Measurements from ENCODE around the gene CPA2. TPM values are rescaled to one million over a fixed set of nuclear protein-coding genes. Genes with fewer than 3 reads are reported as not detected.
"Not testable (repeated sequence)": the region's sequence is repeated elsewhere in the genome, so short reads cannot be mapped to it uniquely, and the experiment has no call there.

The CPA2 gene
- total and polyA plus RNA-seq, 11 donors, result 0.17 to 1.1 (median 0.79) TPM; not detected in 6

- Histone ChIP-seq H3K36me3 (no peaks in the 10 kb centered on the region), H3K27ac (no peak overlapping the region), H3K9me3 (peaks cover 0 to 2% (median 0%) of the 10 kb centered on the region in 12 donors), H3K27me3 (no peaks in the 10 kb centered on the region), H3K4me1 (no peaks in the 10 kb centered on the region), H3K4me3 (no peak overlapping the region)
- 81 to 89% (median 83%) methylated on average over 6 of the region's 6 CpGs for WGBS, 4 donors
- intact Hi-C loops (cut with DNase I), result no loop called here
- TF ChIP-seq CTCF (IDR thresholded peaks at IDR 0.05), result no peak
- TF ChIP-seq POLR2A (IDR thresholded peaks at IDR 0.05), result no peak
- ATAC-seq (no peak), DNase-seq (no peak)
Observed at GRCh38 chr7:130309986-130310385, 43.3 kb downstream of the CPA2 start.

- ATAC-seq (no peak), DNase-seq (no peak)
- peaks cover 0 to 2% (median 0%) of the 10 kb centered on the region in 12 donors for H3K9me3 ChIP-seq
- 60 to 72% (median 63%) methylated on average over 6 of the region's 6 CpGs for WGBS, 4 donors
- no peak overlapping the region for H3K4me3 ChIP-seq
- no peaks in the 10 kb centered on the region for H3K27me3 ChIP-seq
- no peaks in the 10 kb centered on the region for H3K36me3 ChIP-seq
- H3K27ac ChIP-seq, result no peak overlapping the region
- intact Hi-C loops (cut with DNase I), result no loop called here
- H3K4me1 ChIP-seq, result no peaks in the 10 kb centered on the region
- no peak for TF ChIP-seq POLR2A (IDR thresholded peaks at IDR 0.05)
- TF ChIP-seq CTCF (IDR thresholded peaks at IDR 0.05), result no peak
Observed at GRCh38 chr7:130314305-130314704, 47.6 kb downstream of the CPA2 start.

- 88 to 98% (median 93%) methylated on average over 1 of the region's 1 CpG for WGBS, 4 donors
- intact Hi-C loops (cut with DNase I), result no loop called here
- no peak overlapping the region for H3K4me3 ChIP-seq
- H3K27me3 ChIP-seq, result no peaks in the 10 kb centered on the region
- H3K4me1 ChIP-seq, result no peaks in the 10 kb centered on the region
- H3K36me3 ChIP-seq, result no peaks in the 10 kb centered on the region
- no peak overlapping the region for H3K27ac ChIP-seq
- DNase-seq, result no peak
- no peaks in the 10 kb centered on the region for H3K9me3 ChIP-seq
- TF ChIP-seq CTCF (IDR thresholded peaks at IDR 0.05), result no peak
- no peak for TF ChIP-seq POLR2A (IDR thresholded peaks at IDR 0.05)
- no peak for ATAC-seq
Observed at GRCh38 chr7:130319541-130319940, 52.9 kb downstream of the CPA2 start.

GRCh38 chr7:130321542-130322229 lies 55.0 kb downstream of the CPA2 start:
- intact Hi-C loops (cut with DNase I), result loop anchor here in 1 of 10 donors (10.0 kb wide), 1 partner anchor 63 kb away; the partner anchor contains the start of gene CPA1
- 82 to 89% (median 85%) methylated on average over 3 of the region's 3 CpGs for WGBS, 4 donors
- not testable (repeated sequence) for ATAC-seq, H3K27ac ChIP-seq, H3K9me3 ChIP-seq, H3K36me3 ChIP-seq, H3K27me3 ChIP-seq, H3K4me1 ChIP-seq, DNase-seq, H3K4me3 ChIP-seq

GRCh38 chr7:130322615-130323014 lies 56.0 kb downstream of the CPA2 start:
- 84 to 95% (median 94%) methylated on average over 4 to 7 of the region's 7 CpGs for WGBS, 4 donors
- DNase-seq, result no peak
- H3K27me3 ChIP-seq, result no peaks in the 10 kb centered on the region
- intact Hi-C loops (cut with DNase I), result loop anchor here in 1 of 10 donors (10.0 kb wide), 1 partner anchor 62 kb away; the partner anchor contains the start of gene CPA1
- TF ChIP-seq POLR2A (IDR thresholded peaks at IDR 0.05) (no peak), CTCF (IDR thresholded peaks at IDR 0.05) (no peak)
- H3K4me1 ChIP-seq, result no peaks in the 10 kb centered on the region
- ATAC-seq, result no peak
- H3K27ac ChIP-seq, result no peak overlapping the region
- no peaks in the 10 kb centered on the region for H3K9me3 ChIP-seq
- no peaks in the 10 kb centered on the region for H3K36me3 ChIP-seq
- H3K4me3 ChIP-seq, result no peak overlapping the region
